Measurements from ENCODE around the gene C4orf54. TPM values are rescaled to one million over a fixed set of nuclear protein-coding genes. Genes with fewer than 3 reads are reported as not detected.

C4orf54 gene
- total RNA-seq, 1 donor from 2014 or later, result not detected

DNA sequence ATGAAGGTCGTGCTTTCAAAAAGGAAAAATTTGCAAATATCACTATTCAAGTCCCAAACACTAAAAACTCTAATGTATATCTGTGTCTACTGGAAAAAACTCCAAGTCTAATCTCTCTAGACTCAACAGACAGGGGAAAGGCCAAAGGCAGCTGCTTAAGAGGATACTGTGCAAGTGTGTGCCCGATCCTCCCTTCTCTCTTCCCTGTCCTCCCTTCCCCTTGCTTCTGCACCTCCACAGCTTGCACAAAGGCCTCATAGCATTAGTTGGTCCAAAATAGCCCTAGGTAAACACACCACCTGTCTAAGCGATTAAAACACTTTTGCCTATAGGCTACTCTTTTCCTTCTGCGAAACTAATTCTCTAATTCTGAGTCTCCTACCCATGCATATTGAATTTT is 10.6 kb downstream of the C4orf54 start:
- Mint-ChIP-seq H3K27ac (no peak overlapping the region), H3K4me1 (no peaks in the 10 kb centered on the region), H3K9me3 (no peaks in the 10 kb centered on the region), H3K36me3 (ENCODE audit: low read depth) (no peaks in the 10 kb centered on the region), H3K27me3 (peaks cover 7% of the 10 kb centered on the region), H3K4me3 (no peak overlapping the region)
- intact Hi-C loops (cut with micrococcal nuclease), result no loop called here
- DNase-seq, result no peak

- H3K4me1 Mint-ChIP-seq, result no peaks in the 10 kb centered on the region
- DNase-seq, result no peak
- H3K4me3 Mint-ChIP-seq, result no peak overlapping the region
- intact Hi-C loops (cut with micrococcal nuclease), result no loop called here
- no peaks in the 10 kb centered on the region for H3K9me3 Mint-ChIP-seq
- peaks cover 9% of the 10 kb centered on the region for H3K27me3 Mint-ChIP-seq
- H3K36me3 Mint-ChIP-seq (ENCODE audit: low read depth), result no peaks in the 10 kb centered on the region
- H3K27ac Mint-ChIP-seq, result no peak overlapping the region
Measured at GRCh38 chr4:99645638-99646037, 12.0 kb downstream of the C4orf54 start.

DNA sequence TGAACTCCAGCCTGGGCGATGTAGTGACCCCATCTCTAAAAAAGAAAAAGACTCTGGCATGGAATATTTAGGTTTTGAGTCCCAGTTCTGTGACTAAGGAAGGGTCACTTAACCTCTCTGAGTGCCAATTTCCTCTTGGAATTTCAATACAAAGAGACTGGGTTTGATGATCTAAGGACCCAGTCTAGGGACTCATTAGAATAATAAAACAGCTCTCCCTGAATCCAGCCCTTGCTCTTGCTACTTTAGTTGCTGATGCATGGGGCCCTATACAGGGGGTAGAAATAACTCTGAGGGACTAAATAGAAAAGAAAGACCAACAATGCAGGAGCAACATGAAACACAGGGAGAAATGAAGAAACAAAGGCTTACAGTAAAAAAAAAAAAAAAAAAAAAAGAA is 12.6 kb downstream of the C4orf54 start:
- intact Hi-C loops (cut with micrococcal nuclease), result no loop called here
- Mint-ChIP-seq H3K27ac (no peak overlapping the region), H3K9me3 (no peaks in the 10 kb centered on the region), H3K36me3 (ENCODE audit: low read depth) (no peaks in the 10 kb centered on the region), H3K4me3 (no peak overlapping the region), H3K4me1 (no peaks in the 10 kb centered on the region), H3K27me3 (peaks cover 12% of the 10 kb centered on the region)
- no peak for DNase-seq

GRCh38 chr4:99644453-99644852 is 13.2 kb downstream of the C4orf54 start:
- Mint-ChIP-seq H3K27me3 (peaks cover 12% of the 10 kb centered on the region), H3K36me3 (ENCODE audit: low read depth) (no peaks in the 10 kb centered on the region), H3K4me3 (no peak overlapping the region), H3K9me3 (no peaks in the 10 kb centered on the region), H3K27ac (no peak overlapping the region), H3K4me1 (no peaks in the 10 kb centered on the region)
- no peak for DNase-seq
- intact Hi-C loops (cut with micrococcal nuclease), result no loop called here

GRCh38 chr4:99642725-99643489 is 14.7 kb downstream of the C4orf54 start:
- H3K4me3 Mint-ChIP-seq, result no peak overlapping the region
- no peaks in the 10 kb centered on the region for H3K36me3 Mint-ChIP-seq (ENCODE audit: low read depth)
- H3K4me1 Mint-ChIP-seq, result no peaks in the 10 kb centered on the region
- no peak for DNase-seq
- H3K27ac Mint-ChIP-seq, result no peak overlapping the region
- peaks cover 15% of the 10 kb centered on the region for H3K27me3 Mint-ChIP-seq
- no peaks in the 10 kb centered on the region for H3K9me3 Mint-ChIP-seq
- intact Hi-C loops (cut with micrococcal nuclease), result no loop called here

DNA sequence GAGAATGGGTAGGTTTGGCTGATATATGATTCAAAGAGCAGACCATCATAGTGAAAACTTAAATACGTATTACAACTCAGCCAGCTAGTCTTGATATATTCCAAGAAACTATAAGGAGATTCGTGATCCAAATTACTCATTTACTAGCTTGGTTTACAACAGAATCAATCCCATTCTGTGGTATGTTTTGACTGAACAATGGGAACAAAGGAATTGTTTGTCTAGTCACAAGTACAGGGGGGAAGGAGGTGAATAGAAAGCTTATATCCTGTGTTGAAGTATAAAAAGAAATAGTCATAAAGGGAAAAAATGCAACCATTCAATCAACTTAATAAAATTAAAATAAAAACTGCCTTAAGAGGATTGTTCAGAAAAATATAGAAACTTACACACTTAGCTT is 17.0 kb downstream of the C4orf54 start:
- H3K27me3 Mint-ChIP-seq, result peaks cover 16% of the 10 kb centered on the region
- no peak overlapping the region for H3K4me3 Mint-ChIP-seq

DNA sequence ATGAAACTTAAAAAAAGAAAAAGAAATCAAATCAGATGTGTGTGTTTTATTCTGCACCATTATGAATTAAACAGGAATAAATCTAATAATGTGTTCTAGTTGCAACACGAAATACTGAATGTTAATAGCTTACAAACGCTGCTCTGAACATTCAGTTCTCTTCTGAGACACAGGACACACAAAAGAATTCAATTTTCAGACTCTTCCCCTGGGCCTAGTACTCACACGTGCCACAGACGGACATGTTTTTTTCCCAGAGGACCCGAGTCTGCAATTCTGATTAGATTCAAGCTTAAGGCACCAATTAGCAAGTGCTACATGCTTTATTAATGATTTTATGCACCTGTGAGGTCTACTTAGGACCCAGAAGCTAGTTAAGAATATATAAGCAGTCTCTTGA is 20.5 kb downstream of the C4orf54 start:
- H3K27ac Mint-ChIP-seq, result no peak overlapping the region
- intact Hi-C loops (cut with micrococcal nuclease), result no loop called here
- peaks cover 22% of the 10 kb centered on the region for H3K27me3 Mint-ChIP-seq
- peaks cover 6% of the 10 kb centered on the region for H3K4me1 Mint-ChIP-seq
- H3K9me3 Mint-ChIP-seq, result no peaks in the 10 kb centered on the region
- H3K36me3 Mint-ChIP-seq (ENCODE audit: low read depth), result no peaks in the 10 kb centered on the region
- H3K4me3 Mint-ChIP-seq, result no peak overlapping the region
- no peak for DNase-seq

More for the DNA sequence above, 17.0 kb downstream of the C4orf54 start:
- Mint-ChIP-seq H3K36me3 (ENCODE audit: low read depth) (no peaks in the 10 kb centered on the region), H3K9me3 (no peaks in the 10 kb centered on the region), H3K27ac (no peak overlapping the region), H3K4me1 (peaks cover 3% of the 10 kb centered on the region)
- DNase-seq, result no peak
- intact Hi-C loops (cut with micrococcal nuclease), result no loop called here

DNA sequence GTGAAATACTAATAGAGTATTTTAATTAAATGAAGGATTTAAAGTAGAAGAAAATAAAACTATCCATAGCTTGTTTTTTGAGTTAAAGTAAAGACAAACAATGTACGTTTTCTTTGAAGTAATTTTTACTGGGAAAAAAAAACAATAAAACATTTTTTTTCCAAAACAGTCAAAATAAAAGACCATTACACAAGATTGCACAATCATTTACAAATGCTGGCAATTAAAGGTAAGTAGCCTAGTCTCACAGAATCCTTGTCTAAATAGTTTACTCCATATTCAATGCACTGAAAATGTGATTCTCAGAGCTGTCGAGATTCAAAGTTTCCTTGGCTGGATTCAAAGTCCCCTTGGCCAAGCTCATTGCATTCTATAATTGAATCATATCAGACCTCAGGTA is 21.2 kb downstream of the C4orf54 start:
- peaks cover 23% of the 10 kb centered on the region for H3K27me3 Mint-ChIP-seq
- no peaks in the 10 kb centered on the region for H3K36me3 Mint-ChIP-seq (ENCODE audit: low read depth)
- H3K27ac Mint-ChIP-seq, result no peak overlapping the region
- intact Hi-C loops (cut with micrococcal nuclease), result no loop called here
- DNase-seq, result no peak
- H3K4me1 Mint-ChIP-seq, result peaks cover 6% of the 10 kb centered on the region
- no peak overlapping the region for H3K4me3 Mint-ChIP-seq
- H3K9me3 Mint-ChIP-seq, result no peaks in the 10 kb centered on the region

- intact Hi-C loops (cut with micrococcal nuclease), result no loop called here
- peaks cover 6% of the 10 kb centered on the region for H3K4me1 Mint-ChIP-seq
- peaks cover 25% of the 10 kb centered on the region for H3K27me3 Mint-ChIP-seq
- H3K27ac Mint-ChIP-seq, result no peak overlapping the region
- no peaks in the 10 kb centered on the region for H3K9me3 Mint-ChIP-seq
- H3K4me3 Mint-ChIP-seq, result no peak overlapping the region
- H3K36me3 Mint-ChIP-seq (ENCODE audit: low read depth), result no peaks in the 10 kb centered on the region
- no peak for DNase-seq
Measured at GRCh38 chr4:99635601-99636000, 22.0 kb downstream of the C4orf54 start.

DNA sequence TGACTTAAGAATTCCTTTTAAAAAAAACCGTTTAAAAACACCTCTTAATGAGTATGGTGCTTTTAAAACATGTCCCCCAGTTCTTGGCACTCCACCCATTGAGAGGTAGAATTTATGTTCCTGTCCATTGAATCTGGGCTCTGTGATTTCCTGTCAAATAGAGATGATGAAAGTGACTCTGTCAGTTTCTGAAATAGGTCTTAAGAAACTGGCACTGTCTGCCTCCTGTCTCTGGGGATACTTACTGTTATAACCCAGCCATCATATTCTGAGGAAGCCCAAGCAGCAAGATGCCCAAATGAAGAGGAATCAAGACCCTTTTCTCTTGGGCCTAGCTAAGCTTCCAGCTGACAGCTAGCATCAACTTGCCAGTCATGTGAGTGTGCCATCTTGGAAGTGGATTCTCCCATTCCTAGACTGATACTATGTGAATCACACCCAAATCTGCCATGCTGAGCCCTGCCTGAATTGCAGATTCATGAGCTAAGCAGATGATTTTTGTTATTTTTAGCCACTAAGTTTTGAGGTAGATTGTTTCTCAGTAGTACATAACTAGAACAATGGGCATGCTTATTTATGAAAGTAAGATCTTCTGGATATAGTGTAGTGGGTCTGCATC is 22.8 kb downstream of the C4orf54 start:
- intact Hi-C loops (cut with micrococcal nuclease), result no loop called here

GRCh38 chr4:99633772-99634171 is 23.9 kb downstream of the C4orf54 start:
- Mint-ChIP-seq H3K9me3 (no peaks in the 10 kb centered on the region), H3K27ac (no peak overlapping the region), H3K36me3 (ENCODE audit: low read depth) (no peaks in the 10 kb centered on the region), H3K4me1 (peaks cover 14% of the 10 kb centered on the region), H3K4me3 (no peak overlapping the region), H3K27me3 (peaks cover 19% of the 10 kb centered on the region)
- intact Hi-C loops (cut with micrococcal nuclease), result no loop called here
- no peak for DNase-seq

More for the DNA sequence above, 22.8 kb downstream of the C4orf54 start:
- H3K9me3 Mint-ChIP-seq, result no peaks in the 10 kb centered on the region
- peaks cover 10% of the 10 kb centered on the region for H3K4me1 Mint-ChIP-seq
- no peak for DNase-seq
- H3K27me3 Mint-ChIP-seq, result peaks cover 22% of the 10 kb centered on the region
- no peaks in the 10 kb centered on the region for H3K36me3 Mint-ChIP-seq (ENCODE audit: low read depth)
- no peak overlapping the region for H3K4me3 Mint-ChIP-seq
- H3K27ac Mint-ChIP-seq, result no peak overlapping the region

DNA sequence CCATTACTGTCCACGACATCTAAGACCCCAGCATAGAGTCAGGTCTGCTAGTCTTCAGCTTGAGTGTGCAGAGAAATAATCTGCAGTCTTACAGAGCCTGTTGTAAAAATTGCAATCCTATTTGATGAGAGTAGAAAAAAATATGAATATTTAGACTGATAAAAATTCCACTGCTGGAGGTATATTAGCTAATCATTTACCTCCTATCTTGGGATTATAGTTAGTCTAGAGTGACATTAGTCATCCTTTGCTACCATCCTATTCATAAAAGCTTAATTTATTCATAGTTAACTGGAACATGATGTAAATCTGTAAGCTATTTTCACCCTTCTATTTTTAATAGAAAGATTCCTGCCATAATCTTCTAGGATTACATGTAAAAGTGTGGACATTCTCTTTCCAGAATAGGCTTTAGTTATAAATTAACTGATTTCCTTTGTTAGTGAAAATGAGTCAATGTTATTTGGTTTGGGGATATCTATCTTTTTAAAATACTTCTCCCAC is 26.7 kb downstream of the C4orf54 start:
- H3K27ac Mint-ChIP-seq, result no peak overlapping the region
- no peak overlapping the region for H3K4me3 Mint-ChIP-seq
- no peak for DNase-seq
- no peaks in the 10 kb centered on the region for H3K9me3 Mint-ChIP-seq
- H3K36me3 Mint-ChIP-seq (ENCODE audit: low read depth), result no peaks in the 10 kb centered on the region
- peaks cover 16% of the 10 kb centered on the region for H3K27me3 Mint-ChIP-seq
- H3K4me1 Mint-ChIP-seq, result peaks cover 13% of the 10 kb centered on the region
- intact Hi-C loops (cut with micrococcal nuclease), result no loop called here

GRCh38 chr4:99629962-99630554 is 27.6 kb downstream of the C4orf54 start:
- Mint-ChIP-seq H3K36me3 (ENCODE audit: low read depth) (no peaks in the 10 kb centered on the region), H3K4me1 (peaks cover 8% of the 10 kb centered on the region), H3K27me3 (peaks cover 16% of the 10 kb centered on the region), H3K4me3 (no peak overlapping the region), H3K9me3 (no peaks in the 10 kb centered on the region), H3K27ac (no peak overlapping the region)
- no peak for DNase-seq
- intact Hi-C loops (cut with micrococcal nuclease), result no loop called here

- intact Hi-C loops (cut with micrococcal nuclease), result no loop called here
- no peaks in the 10 kb centered on the region for H3K36me3 Mint-ChIP-seq (ENCODE audit: low read depth)
- H3K27me3 Mint-ChIP-seq, result peaks cover 13% of the 10 kb centered on the region
- no peaks in the 10 kb centered on the region for H3K9me3 Mint-ChIP-seq
- no peak overlapping the region for H3K27ac Mint-ChIP-seq
- H3K4me1 Mint-ChIP-seq, result peaks cover 10% of the 10 kb centered on the region
- no peak for DNase-seq
- H3K4me3 Mint-ChIP-seq, result no peak overlapping the region
Measured at GRCh38 chr4:99628040-99628439, 29.6 kb downstream of the C4orf54 start.

All from activated CD4-positive, alpha-beta T cell treated with anti-CD3 and anti-CD28 coated beads, Interleukin-2, amount 10 ng/mL, durations not matched to agents 24 days and 14 days (primary cell).